Panc1 (cell line): ENCODE results near the gene ZNF230. TPM values are rescaled to one million over a fixed set of nuclear protein-coding genes. Genes with fewer than 3 reads are reported as not detected.

Experiments
- ATAC-seq: fragments of 200-7000 bp; cut with Tn5 transposase; 2 replicates; pipeline ENCODE4 v1.9.1; 2020; ENCODE audit warnings: mild to moderate bottlenecking, moderate library complexity
- BruUV-seq: library from RNA; stranded (reverse); fragments of 400-500 nt; replicated peaks from 2 replicates; lab custom pipeline; 2021; lab: Mats Ljungman, UMichigan
- CTCF ChIA-PET: fragments of 300-600 bp; sonication (Branson Sonifier 250); formaldehyde crosslinking; loops from one replicate; lab custom pipeline; 2022; ENCODE audit warnings: antibody characterized with exemption; lab: Charles Lee
- POLR2A ChIA-PET: fragments of 300-600 bp; sonication (Branson Sonifier 250); formaldehyde crosslinking; loops from one replicate; lab custom pipeline; 2022; ENCODE audit warnings: antibody characterized with exemption; lab: Charles Lee
- DNase-seq: peaks from one replicate; pipeline ENCODE4 v3.0.0-alpha.2; 2010; ENCODE audit warnings: low read depth, low spot score
- H3K27ac ChIP-seq: 2 replicates; pipeline ENCODE4 v1.5.1; 2011; ENCODE audit warnings: mild to moderate bottlenecking, low read length, inconsistent platforms
- H3K27me3 ChIP-seq: fragments of 200-500 bp; sonication (Bioruptor generic); 2 replicates; pipeline ENCODE4 v1.6.0; 2014; ENCODE audit warnings: low read length, inconsistent platforms; ENCODE audit not compliant: control insufficient read depth, insufficient read depth
- H3K36me3 ChIP-seq: fragments of 200-500 bp; sonication (Bioruptor generic); 2 replicates; pipeline ENCODE4 v1.5.1; 2014; ENCODE audit warnings: inconsistent platforms, mild to moderate bottlenecking, low read length, moderate library complexity; ENCODE audit not compliant: control insufficient read depth, insufficient read depth
- H3K4me1 ChIP-seq: 2 replicates; pipeline ENCODE4 v1.5.1; 2011; ENCODE audit warnings: inconsistent platforms, mild to moderate bottlenecking, low read length, moderate library complexity; ENCODE audit not compliant: control insufficient read depth, insufficient read depth
- H3K4me3 ChIP-seq, 2 experiments: 2 replicates each; pipeline ENCODE4 v1.5.1; 2011 to 2012; ENCODE audit warnings: low read depth in 2 of 2, low read length in 2 of 2, mild to moderate bottlenecking in 2 of 2, inconsistent platforms in 1 of 2, moderate library complexity in 1 of 2
- H3K9me3 ChIP-seq: fragments of 200-500 bp; sonication (Bioruptor generic); 2 replicates; pipeline ENCODE4 v1.5.1; 2014; ENCODE audit warnings: low read depth, mild to moderate bottlenecking, inconsistent platforms, low read length, moderate library complexity; ENCODE audit not compliant: control insufficient read depth, insufficient read depth
- POLR2AphosphoS5 ChIP-seq: IDR thresholded peaks from 2 replicates; pipeline ENCODE4 v1.6.1; 2012; ENCODE audit warnings: mild to moderate bottlenecking, low read depth, low read length, moderate library complexity
- REST ChIP-seq, 2 experiments: IDR thresholded peaks; 2 replicates each; pipeline ENCODE4 v1.6.1; 2011 to 2012; ENCODE audit warnings: low read depth in 2 of 2, control low read depth in 1 of 2, low read length in 1 of 2, mild to moderate bottlenecking in 1 of 2, moderate library complexity in 1 of 2; ENCODE audit not compliant: insufficient read depth in 1 of 2
- SIN3A ChIP-seq: IDR thresholded peaks from 2 replicates; pipeline ENCODE4 v1.6.1; 2012; ENCODE audit warnings: low read depth, mild to moderate bottlenecking, low read length, moderate library complexity, borderline replicate concordance; ENCODE audit not compliant: insufficient read depth
- TCF7L2 ChIP-seq: IDR thresholded peaks from 2 replicates; pipeline ENCODE4 v1.6.1; 2011; ENCODE audit warnings: mild to moderate bottlenecking, low read depth, low read length, inconsistent platforms
- in situ Hi-C: cut with HindIII; loops from 2 replicates; pipeline ENCODE4 v1.10.0; 2016; ENCODE audit warnings: low sequenced_read_pairs, low pct_unique_long_range_greater_than_20kb
- intact Hi-C: fragments of 100-400 bp; cut with micrococcal nuclease; formaldehyde crosslinking; loops from one replicate; pipeline ENCODE4 v1.10.0; 2022; ENCODE audit not compliant: unreplicated experiment
- total RNA-seq: library from RNA; stranded (reverse); gene quantifications from one replicate; pipeline ENCODE4 v1.2.1, GENCODE V29; 2021; ENCODE audit not compliant: unreplicated experiment
- TF ChIP-seq, protein P1 (sequence below): fragments of 450-650 bp; IDR thresholded peaks from 2 replicates; pipeline ENCODE4 v1.5.1; 2017; ENCODE audit warnings: mild to moderate bottlenecking

ZNF230 gene
- total RNA-seq, 1 experiment from 2014 or later: 4.2 TPM

GRCh38 chr19:44032001-44032610, 29.3 kb downstream of the ZNF230 start:
- in situ Hi-C loops (no loop called here), intact Hi-C loops (no loop called here)
- ChIA-PET CTCF (no interaction called here), POLR2A (no interaction called here)
- no peak overlapping the region for H3K27ac ChIP-seq
- no peak for TF ChIP-seq TCF7L2
- TF ChIP-seq SIN3A: no peak
- TF ChIP-seq REST (IDR thresholded peaks at IDR 0.05; ENCODE audit: insufficient read depth in 1 of 2, low read depth in 2 of 2, low read length in 1 of 2): no peak
- TF ChIP-seq POLR2AphosphoS5: no peak
- TF ChIP-seq, protein P1, sequence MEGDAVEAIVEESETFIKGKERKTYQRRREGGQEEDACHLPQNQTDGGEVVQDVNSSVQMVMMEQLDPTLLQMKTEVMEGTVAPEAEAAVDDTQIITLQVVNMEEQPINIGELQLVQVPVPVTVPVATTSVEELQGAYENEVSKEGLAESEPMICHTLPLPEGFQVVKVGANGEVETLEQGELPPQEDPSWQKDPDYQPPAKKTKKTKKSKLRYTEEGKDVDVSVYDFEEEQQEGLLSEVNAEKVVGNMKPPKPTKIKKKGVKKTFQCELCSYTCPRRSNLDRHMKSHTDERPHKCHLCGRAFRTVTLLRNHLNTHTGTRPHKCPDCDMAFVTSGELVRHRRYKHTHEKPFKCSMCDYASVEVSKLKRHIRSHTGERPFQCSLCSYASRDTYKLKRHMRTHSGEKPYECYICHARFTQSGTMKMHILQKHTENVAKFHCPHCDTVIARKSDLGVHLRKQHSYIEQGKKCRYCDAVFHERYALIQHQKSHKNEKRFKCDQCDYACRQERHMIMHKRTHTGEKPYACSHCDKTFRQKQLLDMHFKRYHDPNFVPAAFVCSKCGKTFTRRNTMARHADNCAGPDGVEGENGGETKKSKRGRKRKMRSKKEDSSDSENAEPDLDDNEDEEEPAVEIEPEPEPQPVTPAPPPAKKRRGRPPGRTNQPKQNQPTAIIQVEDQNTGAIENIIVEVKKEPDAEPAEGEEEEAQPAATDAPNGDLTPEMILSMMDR: no peak
- H3K4me1 ChIP-seq: no peaks in the 10 kb centered on the region
- H3K9me3 ChIP-seq: peaks cover 35% of the 10 kb centered on the region; the same call in 1 of the 2 replicates
- no peak for ATAC-seq
- DNase-seq: no peak
- no peak overlapping the region for H3K4me3 ChIP-seq
- no peaks in the 10 kb centered on the region; the same call in none of the 2 replicates for H3K36me3 ChIP-seq
- no peaks in the 10 kb centered on the region for H3K27me3 ChIP-seq
- no TSS peak for BruUV-seq

DNA sequence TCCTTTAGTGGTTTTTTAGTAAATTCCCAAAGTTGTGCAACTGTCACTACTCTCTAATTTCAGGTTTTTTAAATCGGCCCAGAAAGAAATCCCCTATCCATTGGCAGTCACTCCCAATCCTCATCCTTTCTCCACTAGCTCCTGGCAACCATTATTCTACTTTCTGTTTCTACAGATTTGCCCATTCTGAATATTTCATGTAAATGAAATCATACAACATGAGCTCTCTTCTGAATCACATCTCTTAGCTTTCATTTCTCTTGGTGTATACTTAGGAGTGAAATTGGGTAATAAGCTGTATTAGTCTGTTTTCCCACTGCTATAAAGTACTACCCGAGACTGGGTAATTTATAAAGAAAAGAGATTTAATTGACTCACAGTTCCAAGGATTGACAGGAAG, 39.4 kb downstream of the ZNF230 start:
- no peak for TF ChIP-seq POLR2AphosphoS5
- no peak for TF ChIP-seq TCF7L2
- TF ChIP-seq SIN3A: no peak
- TF ChIP-seq, protein P1: no peak
- no peak for TF ChIP-seq REST (IDR thresholded peaks at IDR 0.05; ENCODE audit: insufficient read depth in 1 of 2, low read depth in 2 of 2, low read length in 1 of 2)

More for the DNA sequence above, 39.4 kb downstream of the ZNF230 start:
- no peak overlapping the region for H3K4me3 ChIP-seq
- in situ Hi-C loops: no loop called here
- intact Hi-C loops: no loop called here
- DNase-seq: no peak
- H3K27ac ChIP-seq: no peak overlapping the region
- ATAC-seq: no peak
- BruUV-seq: no TSS peak
- H3K36me3 ChIP-seq: no peaks in the 10 kb centered on the region
- no peaks in the 10 kb centered on the region for H3K4me1 ChIP-seq
- H3K9me3 ChIP-seq: peaks cover 5% of the 10 kb centered on the region; the same call in 1 of the 2 replicates
- POLR2A ChIA-PET: no interaction called here
- CTCF ChIA-PET: no interaction called here
- H3K27me3 ChIP-seq: no peaks in the 10 kb centered on the region
